ENCODE measurements around the gene SIX6.

The SIX6 gene

DNA sequence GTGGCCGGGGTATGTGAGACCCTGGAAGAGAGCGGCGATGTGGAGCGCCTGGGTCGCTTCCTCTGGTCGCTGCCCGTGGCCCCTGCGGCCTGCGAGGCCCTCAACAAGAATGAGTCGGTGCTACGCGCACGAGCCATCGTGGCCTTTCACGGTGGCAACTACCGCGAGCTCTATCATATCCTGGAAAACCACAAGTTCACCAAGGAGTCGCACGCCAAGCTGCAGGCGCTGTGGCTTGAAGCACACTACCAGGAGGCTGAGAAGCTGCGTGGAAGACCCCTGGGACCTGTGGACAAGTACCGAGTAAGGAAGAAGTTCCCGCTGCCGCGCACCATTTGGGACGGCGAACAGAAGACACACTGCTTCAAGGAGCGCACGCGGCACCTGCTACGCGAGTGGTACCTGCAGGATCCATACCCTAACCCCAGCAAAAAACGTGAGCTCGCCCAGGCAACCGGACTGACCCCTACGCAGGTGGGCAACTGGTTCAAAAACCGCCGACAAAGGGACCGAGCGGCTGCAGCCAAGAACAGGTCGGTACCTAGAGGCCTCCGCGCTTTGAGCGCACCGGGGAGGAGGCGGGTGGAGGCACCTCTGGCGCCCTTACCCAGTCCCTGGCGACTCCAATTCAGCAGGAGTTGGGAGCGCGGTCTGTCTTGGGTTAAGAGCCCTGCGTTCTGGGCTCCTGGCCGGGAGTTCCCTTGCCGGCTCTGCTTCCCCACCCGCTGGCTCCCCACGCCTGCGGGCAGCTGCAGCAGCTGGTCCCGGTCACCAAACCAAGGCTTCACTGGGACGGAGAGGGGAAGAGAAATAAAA lies 700 bp downstream of the SIX6 start:
- TF ChIP-seq TCF7L2 (IDR thresholded peaks at IDR 0.05; ENCODE audit: borderline replicate concordance, low read depth, low read length): no peak
- TF ChIP-seq ZNF558 (tag by site-specific recombination; IDR thresholded peaks at IDR 0.05): no peak
- no peak for TF ChIP-seq GLI2 (tag by site-specific recombination; IDR thresholded peaks at IDR 0.05; ENCODE audit: borderline replicate concordance, low read depth)
- TF ChIP-seq ZSCAN18 (tag by site-specific recombination; IDR thresholded peaks at IDR 0.05): no peak
- no peak for TF ChIP-seq ZNF677 (tag by site-specific recombination; IDR thresholded peaks at IDR 0.05)
- TF ChIP-seq, protein P1, sequence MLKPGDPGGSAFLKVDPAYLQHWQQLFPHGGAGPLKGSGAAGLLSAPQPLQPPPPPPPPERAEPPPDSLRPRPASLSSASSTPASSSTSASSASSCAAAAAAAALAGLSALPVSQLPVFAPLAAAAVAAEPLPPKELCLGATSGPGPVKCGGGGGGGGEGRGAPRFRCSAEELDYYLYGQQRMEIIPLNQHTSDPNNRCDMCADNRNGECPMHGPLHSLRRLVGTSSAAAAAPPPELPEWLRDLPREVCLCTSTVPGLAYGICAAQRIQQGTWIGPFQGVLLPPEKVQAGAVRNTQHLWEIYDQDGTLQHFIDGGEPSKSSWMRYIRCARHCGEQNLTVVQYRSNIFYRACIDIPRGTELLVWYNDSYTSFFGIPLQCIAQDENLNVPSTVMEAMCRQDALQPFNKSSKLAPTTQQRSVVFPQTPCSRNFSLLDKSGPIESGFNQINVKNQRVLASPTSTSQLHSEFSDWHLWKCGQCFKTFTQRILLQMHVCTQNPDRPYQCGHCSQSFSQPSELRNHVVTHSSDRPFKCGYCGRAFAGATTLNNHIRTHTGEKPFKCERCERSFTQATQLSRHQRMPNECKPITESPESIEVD (tag by site-specific recombination; IDR thresholded peaks at IDR 0.05): no peak
- no peak for TF ChIP-seq ZNF776 (tag by site-specific recombination; IDR thresholded peaks at IDR 0.05; ENCODE audit: borderline replicate concordance)
- TF ChIP-seq ZNF530 (tag by site-specific recombination; IDR thresholded peaks at IDR 0.05; ENCODE audit: low read depth): no peak
- no peak for TF ChIP-seq YY1 (tag by site-specific recombination; IDR thresholded peaks at IDR 0.05)
- TF ChIP-seq ZNF37A (tag by site-specific recombination; IDR thresholded peaks at IDR 0.05): no peak
- TF ChIP-seq PBX3 (CRISPR knock-in tag; IDR thresholded peaks at IDR 0.05): no peak
- no peak for TF ChIP-seq ZNF701 (tag by site-specific recombination; IDR thresholded peaks at IDR 0.05)
- no peak for TF ChIP-seq SALL2 (tag by site-specific recombination; IDR thresholded peaks at IDR 0.05; ENCODE audit: borderline replicate concordance)
- CTCF ChIA-PET: interaction anchor here (0.5 kb wide), 2 partner anchors 533 to 1710 kb away, joined by 3 read pairs; no protein-coding TSS in a partner anchor
- H3K9me3 ChIP-seq (ENCODE audit: control insufficient read depth, insufficient read depth, low read depth, low read length): no peaks in the 10 kb centered on the region
- peak overlapping the region; percentile 58 for H3K4me3 ChIP-seq (ENCODE audit: low read depth, low read length)
- no peaks in the 10 kb centered on the region for H3K36me3 ChIP-seq (ENCODE audit: control insufficient read depth in 2 of 2, insufficient read depth in 1 of 2, low read length in 2 of 2)
- POLR2A ChIA-PET: no interaction called here
- 0 out of 2 replicates have a peak, but pooled peaks cover 3% of the 10 kb centered on the region for H3K4me1 ChIP-seq (ENCODE audit: control insufficient read depth, insufficient read depth, low read length)
- H3K27ac ChIP-seq (ENCODE audit: extremely low read depth, low read depth, low read length): no peak overlapping the region

DNA sequence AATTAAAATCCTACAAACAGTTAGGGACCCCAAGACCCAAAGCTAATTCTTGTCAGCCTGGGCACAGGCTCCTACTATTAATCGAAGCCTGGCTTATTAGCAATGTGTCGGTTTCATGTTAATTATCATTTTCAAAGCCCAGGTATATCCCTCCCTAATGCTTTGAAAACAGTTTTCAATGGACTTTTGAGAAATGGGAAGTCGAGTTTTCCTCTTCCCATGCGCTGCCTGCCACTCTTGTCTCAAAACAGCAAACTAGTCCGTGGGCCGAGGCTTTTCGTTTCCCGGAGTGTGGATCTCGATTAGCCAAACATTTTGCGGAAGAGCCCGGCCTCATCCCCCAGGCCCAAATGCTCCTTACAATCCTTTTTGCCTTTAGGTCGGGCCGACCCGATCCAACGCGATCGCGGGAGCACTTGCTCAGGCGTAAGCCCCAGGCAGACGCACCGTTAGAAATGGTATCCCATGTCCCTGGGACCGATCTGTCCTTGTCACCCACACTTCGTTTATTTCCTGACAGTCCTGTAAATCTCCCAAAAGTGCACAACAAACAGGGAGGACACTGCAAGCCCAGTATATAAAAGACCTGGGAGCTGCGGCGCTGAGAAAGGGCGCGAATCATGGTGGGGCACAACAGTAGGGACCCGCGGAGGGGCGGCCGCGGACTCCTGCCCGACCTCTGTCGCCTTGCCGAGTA lies 1.5 kb downstream of the SIX6 start:
- Histone ChIP-seq H3K36me3 (ENCODE audit: control insufficient read depth in 2 of 2, insufficient read depth in 1 of 2, low read length in 2 of 2) (no peaks in the 10 kb centered on the region), H3K9me3 (ENCODE audit: control insufficient read depth, insufficient read depth, low read depth, low read length) (no peaks in the 10 kb centered on the region), H3K4me1 (ENCODE audit: control insufficient read depth, insufficient read depth, low read length) (0 out of 2 replicates have a peak, but pooled peaks cover 3% of the 10 kb centered on the region), H3K27ac (ENCODE audit: extremely low read depth, low read depth, low read length) (no peak overlapping the region), H3K4me3 (ENCODE audit: low read depth, low read length) (no peak overlapping the region)
- POLR2A ChIA-PET: no interaction called here
- TF ChIP-seq ZNF600 (tag by site-specific recombination; IDR thresholded peaks at IDR 0.05) (no peak), YY2 (tag by site-specific recombination; IDR thresholded peaks at IDR 0.05) (no peak), ZNF621 (tag by site-specific recombination; IDR thresholded peaks at IDR 0.05) (no peak), ZBTB17 (tag by site-specific recombination; IDR thresholded peaks at IDR 0.05) (no peak), IKZF3 (tag by site-specific recombination; IDR thresholded peaks at IDR 0.05) (no peak), ZNF610 (tag by site-specific recombination; IDR thresholded peaks at IDR 0.05; ENCODE audit: borderline replicate concordance) (no peak)
- CTCF ChIA-PET: interaction anchor here (0.5 kb wide), 1 partner anchor 534 kb away, joined by 3 read pairs; no protein-coding TSS in a partner anchor

Measured in HEK293 (cell line).